ENCODE data around the gene PRORP. TPM values are rescaled to one million over a fixed set of nuclear protein-coding genes. Genes with fewer than 3 reads are reported as not detected.
A peak's percentile ranks its signal among the peaks of the same experiment; 100 is the strongest.

Gene PRORP
- total and polyA plus RNA-seq, 2 of the 13 experiments (the other 11 are each of a cell fraction or from before 2014, with no cell fraction given), result 48.9 to 88.7 TPM

DNA sequence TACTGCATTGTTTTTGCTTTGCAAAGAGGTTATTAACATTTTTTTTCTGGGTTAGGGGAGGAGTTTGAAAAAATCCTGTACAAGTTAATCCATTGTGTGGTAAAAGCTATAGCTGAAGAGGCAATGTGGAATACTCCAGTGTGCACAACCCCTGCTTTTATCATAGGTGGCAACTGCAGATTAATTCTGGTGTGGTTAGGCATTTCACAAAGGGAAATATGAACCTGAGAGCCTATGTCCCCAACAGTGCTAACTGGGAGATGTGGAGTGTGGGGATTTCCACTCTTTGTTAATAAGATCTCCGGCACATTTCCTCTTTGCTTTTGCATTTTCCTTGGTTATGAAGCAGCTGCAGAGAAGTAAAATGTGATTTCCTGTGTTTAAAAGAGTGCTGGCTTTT, 33.6 kb downstream of the PRORP start (continued):
- TF ChIP-seq HNF1A (IDR thresholded peaks at IDR 0.05; ENCODE audit: low read depth), result peak; percentile 9; the same call in 1 of the 2 replicates
- no peak for TF ChIP-seq HNF1A (CRISPR knock-in tag; IDR thresholded peaks at IDR 0.05; ENCODE audit: borderline replicate concordance)
- no peak for TF ChIP-seq SIX4 (CRISPR knock-in tag; IDR thresholded peaks at IDR 0.05)
- no peak for TF ChIP-seq FOXA1 (IDR thresholded peaks at IDR 0.05)
- no peak for TF ChIP-seq FOXA1 (CRISPR knock-in tag; IDR thresholded peaks at IDR 0.05)

DNA sequence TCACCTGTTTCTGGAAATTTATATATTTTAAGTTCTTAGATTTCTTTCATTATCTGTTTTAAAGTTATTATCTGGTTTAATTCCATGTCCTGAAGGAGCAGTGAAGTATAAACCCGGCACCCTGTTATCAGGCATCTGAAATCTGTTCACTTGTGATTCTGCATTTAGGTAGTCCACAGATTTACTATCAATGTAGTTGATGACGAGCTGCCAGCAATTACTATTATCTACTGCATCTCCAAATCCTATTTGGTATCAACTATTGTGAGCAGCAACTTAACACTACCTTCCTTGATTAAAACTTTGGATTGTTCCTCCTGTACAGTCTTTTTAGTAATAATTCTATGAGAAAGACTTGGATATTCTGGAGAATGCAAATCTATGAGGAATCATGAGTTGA, 36.1 kb downstream of the PRORP start:
- Histone ChIP-seq H3K9ac (ENCODE audit: insufficient read depth, low read depth, low read length) (no peak overlapping the region), H3K4me3 (replicated peaks in 1 of 3; ENCODE audit: insufficient read depth in 1 of 3, low read depth in 2 of 3, low read length in 3 of 3) (no peak overlapping the region), H3K9me3 (ENCODE audit: low read length) (no peaks in the 10 kb centered on the region), H4K20me1 (ENCODE audit: insufficient read depth, low read length) (no peaks in the 10 kb centered on the region), H3K27me3 (ENCODE audit: control insufficient read depth in 1 of 2, insufficient read depth in 2 of 2, low read length in 2 of 2) (no peaks in the 10 kb centered on the region), H3K27ac (ENCODE audit: extremely low read length, insufficient read depth, low read length) (no peak overlapping the region), H2AFZ (ENCODE audit: low read length) (no peak overlapping the region), H3K4me2 (ENCODE audit: low read depth, low read length) (no peak overlapping the region), H3K4me1 (ENCODE audit: insufficient read depth, low read length) (peaks cover 26% of the 10 kb centered on the region), H3K36me3 (replicated peaks in 1 of 2; ENCODE audit: control insufficient read depth in 1 of 2, insufficient read depth in 2 of 2, low read length in 2 of 2) (peaks cover 1 to 2% of the 10 kb centered on the region in 2 experiments; a peak in 2 of 5 replicates), H3K79me2 (ENCODE audit: insufficient read depth, low read length) (no peaks in the 10 kb centered on the region)
- in situ Hi-C loops (cut with HindIII; ENCODE audit: extremely low pct_ligation_motif_present, low pct_unique_long_range_greater_than_20kb), result no loop called here
- DNase-seq (ENCODE audit: low spot score) (no peak), FAIRE-seq (no peak), ATAC-seq (no peak)
- 94% methylated on average over 2 of the region's 2 CpGs for WGBS (ENCODE audit: low lambda C conversion rate)
- ChIA-PET CTCF (ENCODE audit: low intra/inter-chr PET ratio, low total read pairs) (no interaction called here), POLR2A (interaction anchor here (1.0 to 2.6 kb wide), 4 partner anchors 14 to 246 kb away, joined by 3 to 9 read pairs (median 6); partner anchors contain the start of genes NFKBIA, PPP2R3C and PRORP)
- intact Hi-C loops (cut with micrococcal nuclease; ENCODE audit: unreplicated experiment), result loop anchor here (5.0 kb wide), 1 partner anchor 134 kb away; the partner anchor contains the start of gene PSMA6
- no TSS peak for BruUV-seq (replicated peaks)
- no peak for TF ChIP-seq ZNF10 (CRISPR knock-in tag; IDR thresholded peaks at IDR 0.05; ENCODE audit: borderline replicate concordance, low read depth)
- no peak for TF ChIP-seq ZNF275 (CRISPR knock-in tag; IDR thresholded peaks at IDR 0.05; ENCODE audit: borderline replicate concordance)
- TF ChIP-seq, protein P1, sequence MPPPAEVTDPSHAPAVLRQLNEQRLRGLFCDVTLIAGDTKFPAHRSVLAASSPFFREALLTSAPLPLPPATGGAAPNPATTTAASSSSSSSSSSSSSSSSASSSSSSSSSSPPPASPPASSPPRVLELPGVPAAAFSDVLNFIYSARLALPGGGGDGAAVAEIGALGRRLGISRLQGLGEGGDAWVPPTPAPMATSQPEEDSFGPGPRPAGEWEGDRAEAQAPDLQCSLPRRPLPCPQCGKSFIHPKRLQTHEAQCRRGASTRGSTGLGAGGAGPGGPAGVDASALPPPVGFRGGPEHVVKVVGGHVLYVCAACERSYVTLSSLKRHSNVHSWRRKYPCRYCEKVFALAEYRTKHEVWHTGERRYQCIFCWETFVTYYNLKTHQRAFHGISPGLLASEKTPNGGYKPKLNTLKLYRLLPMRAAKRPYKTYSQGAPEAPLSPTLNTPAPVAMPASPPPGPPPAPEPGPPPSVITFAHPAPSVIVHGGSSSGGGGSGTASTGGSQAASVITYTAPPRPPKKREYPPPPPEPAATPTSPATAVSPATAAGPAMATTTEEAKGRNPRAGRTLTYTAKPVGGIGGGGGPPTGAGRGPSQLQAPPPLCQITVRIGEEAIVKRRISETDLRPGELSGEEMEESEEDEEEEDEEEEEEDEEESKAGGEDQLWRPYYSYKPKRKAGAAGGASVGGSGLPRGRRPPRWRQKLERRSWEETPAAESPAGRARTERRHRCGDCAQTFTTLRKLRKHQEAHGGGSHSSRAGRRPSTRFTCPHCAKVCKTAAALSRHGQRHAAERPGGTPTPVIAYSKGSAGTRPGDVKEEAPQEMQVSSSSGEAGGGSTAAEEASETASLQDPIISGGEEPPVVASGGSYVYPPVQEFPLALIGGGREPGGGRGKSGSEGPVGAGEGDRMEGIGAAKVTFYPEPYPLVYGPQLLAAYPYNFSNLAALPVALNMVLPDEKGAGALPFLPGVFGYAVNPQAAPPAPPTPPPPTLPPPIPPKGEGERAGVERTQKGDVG (CRISPR knock-in tag; IDR thresholded peaks at IDR 0.05; ENCODE audit: borderline replicate concordance), result no peak
- TF ChIP-seq, protein P2, sequence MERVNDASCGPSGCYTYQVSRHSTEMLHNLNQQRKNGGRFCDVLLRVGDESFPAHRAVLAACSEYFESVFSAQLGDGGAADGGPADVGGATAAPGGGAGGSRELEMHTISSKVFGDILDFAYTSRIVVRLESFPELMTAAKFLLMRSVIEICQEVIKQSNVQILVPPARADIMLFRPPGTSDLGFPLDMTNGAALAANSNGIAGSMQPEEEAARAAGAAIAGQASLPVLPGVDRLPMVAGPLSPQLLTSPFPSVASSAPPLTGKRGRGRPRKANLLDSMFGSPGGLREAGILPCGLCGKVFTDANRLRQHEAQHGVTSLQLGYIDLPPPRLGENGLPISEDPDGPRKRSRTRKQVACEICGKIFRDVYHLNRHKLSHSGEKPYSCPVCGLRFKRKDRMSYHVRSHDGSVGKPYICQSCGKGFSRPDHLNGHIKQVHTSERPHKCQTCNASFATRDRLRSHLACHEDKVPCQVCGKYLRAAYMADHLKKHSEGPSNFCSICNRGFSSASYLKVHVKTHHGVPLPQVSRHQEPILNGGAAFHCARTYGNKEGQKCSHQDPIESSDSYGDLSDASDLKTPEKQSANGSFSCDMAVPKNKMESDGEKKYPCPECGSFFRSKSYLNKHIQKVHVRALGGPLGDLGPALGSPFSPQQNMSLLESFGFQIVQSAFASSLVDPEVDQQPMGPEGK (CRISPR knock-in tag; IDR thresholded peaks at IDR 0.05), result no peak

Data from HepG2 (cell line).